DLD1 (cell line): Measurements from ENCODE around the gene TALDO1.

ENCODE experiments used
- in situ Hi-C: cut with HindIII; loops from 2 replicates; pipeline ENCODE4 v1.10.0; 2017; ENCODE audit warnings: low sequenced_read_pairs

The TALDO1 gene

DNA sequence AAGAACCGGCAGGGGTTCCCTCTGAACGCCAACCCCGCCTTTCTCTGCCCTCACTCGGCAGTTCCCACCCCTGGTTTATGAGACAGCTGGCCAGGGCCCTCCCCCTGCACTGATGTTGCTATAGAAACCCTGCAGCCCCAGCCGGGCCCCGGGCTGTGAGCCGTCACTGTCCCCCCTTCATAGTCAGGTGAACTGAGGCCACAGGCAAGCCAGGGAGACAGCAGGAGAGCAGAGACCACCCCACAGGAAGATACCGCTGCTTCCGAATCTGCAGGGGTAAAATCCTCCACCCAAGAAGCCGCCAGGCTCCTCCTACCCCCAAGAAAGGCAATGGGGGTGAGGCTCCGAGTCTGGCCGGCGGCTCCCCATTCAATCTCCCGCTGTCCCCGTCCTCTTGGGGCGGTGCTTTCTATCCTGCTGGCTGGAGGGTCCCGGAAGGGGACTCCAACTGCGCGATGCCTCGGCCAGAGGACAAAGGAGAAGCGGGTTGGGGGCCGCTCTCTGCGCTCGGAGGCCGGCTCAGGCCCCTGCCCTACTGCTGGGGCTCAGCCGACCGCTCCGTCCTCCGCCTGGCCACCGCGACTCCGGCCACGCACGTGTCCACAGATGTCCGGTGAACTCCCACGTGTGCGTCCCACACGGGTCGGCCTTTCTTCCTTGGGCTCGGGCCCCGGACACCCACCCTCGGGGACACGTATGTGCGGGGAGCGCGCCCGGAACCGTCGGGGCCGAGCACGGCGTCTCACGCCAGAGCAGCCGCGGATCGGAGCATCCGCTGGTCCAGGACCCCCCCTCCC lies 50.2 kb downstream of the TALDO1 start:
- in situ Hi-C loops = no loop called here

- in situ Hi-C loops = no loop called here
These were observed 50.9 kb downstream of the TALDO1 start, which contains the start of gene SLC25A22 for GRCh38 chr11:798093-798713. SLC25A22 (minus strand) TSS chr11:798281; CDS start chr11:795006, 3,275 bp downstream.

GRCh38 chr11:799641-800316 lies 52.5 kb downstream of the TALDO1 start:
- in situ Hi-C loops = no loop called here

DNA sequence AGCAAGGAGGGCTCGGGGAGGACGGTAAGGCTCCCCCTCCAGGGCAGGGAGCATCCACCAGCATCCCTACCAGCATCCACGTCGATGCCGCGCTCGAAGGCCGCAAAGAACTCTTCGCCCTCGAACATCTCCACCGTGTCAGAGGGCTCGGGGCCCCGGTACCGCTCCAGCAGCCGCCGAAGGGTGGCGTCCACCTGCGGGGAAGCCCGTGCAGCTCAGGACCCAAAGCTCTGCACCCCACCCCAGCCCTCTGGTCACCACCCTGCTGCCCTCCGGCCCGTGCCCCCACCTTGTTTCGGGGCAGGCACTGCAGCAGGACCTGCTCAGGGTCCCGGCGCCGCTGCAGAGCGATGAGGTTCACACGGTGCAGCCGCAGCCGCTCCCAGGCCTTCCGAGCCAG lies 53.2 kb downstream of the TALDO1 start:
- in situ Hi-C loops = no loop called here

- in situ Hi-C loops = no loop called here
These were observed 54.0 kb downstream of the TALDO1 start for GRCh38 chr11:801097-801780.

DNA sequence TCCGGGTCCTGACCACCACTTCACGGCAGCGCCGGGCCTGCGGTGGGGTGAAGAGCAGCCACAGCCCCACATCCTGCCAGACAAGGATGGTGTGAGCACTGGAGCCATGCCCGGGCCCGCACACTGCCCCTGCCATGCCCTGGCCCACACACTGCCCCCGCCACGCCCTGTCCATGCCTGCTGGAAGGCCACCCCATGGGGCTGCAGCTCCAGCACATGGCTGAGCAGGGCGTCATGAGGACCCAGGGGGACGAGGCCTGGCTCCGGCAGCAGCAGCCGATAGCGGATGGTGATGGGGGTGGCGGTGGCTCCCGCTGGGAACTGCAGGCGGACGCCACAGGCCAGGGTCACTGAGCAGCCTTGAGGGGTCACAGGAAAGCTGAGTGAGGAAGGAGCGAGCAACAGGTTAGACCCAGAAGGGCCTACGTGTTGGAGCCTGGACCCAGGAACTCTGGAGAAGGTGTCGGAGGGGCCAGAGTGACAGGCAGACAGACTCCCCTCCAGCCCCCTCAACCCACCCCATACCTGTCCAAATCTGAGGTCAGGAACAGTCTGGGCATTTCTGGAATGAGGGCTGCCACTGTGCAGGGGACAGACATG lies 54.9 kb downstream of the TALDO1 start:
- in situ Hi-C loops = no loop called here

GRCh38 chr11:802693-803466 lies 55.6 kb downstream of the TALDO1 start:
- in situ Hi-C loops = no loop called here

GRCh38 chr11:803467-803742 lies 56.1 kb downstream of the TALDO1 start:
- in situ Hi-C loops = no loop called here

GRCh38 chr11:803770-804598 lies 56.7 kb downstream of the TALDO1 start:
- in situ Hi-C loops = no loop called here

DNA sequence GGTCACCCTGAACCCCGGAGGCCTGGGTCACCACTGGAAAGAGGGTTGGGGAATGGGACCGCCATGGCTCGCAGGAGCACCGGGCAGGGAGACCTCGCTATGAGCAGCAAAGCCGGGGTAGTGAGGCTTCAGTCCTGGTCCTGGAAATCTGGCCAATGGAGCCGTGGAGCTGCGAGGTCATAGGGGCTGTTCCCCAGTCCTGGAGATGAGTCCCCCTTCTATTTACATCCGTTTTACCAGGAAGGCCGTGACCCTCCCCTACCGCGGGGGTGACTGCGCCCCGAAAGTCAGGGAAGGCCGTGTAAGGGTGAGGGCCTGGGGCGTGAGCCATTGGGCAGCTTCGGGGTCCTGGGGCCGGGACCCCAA lies 57.3 kb downstream of the TALDO1 start:
- in situ Hi-C loops = no loop called here

DNA sequence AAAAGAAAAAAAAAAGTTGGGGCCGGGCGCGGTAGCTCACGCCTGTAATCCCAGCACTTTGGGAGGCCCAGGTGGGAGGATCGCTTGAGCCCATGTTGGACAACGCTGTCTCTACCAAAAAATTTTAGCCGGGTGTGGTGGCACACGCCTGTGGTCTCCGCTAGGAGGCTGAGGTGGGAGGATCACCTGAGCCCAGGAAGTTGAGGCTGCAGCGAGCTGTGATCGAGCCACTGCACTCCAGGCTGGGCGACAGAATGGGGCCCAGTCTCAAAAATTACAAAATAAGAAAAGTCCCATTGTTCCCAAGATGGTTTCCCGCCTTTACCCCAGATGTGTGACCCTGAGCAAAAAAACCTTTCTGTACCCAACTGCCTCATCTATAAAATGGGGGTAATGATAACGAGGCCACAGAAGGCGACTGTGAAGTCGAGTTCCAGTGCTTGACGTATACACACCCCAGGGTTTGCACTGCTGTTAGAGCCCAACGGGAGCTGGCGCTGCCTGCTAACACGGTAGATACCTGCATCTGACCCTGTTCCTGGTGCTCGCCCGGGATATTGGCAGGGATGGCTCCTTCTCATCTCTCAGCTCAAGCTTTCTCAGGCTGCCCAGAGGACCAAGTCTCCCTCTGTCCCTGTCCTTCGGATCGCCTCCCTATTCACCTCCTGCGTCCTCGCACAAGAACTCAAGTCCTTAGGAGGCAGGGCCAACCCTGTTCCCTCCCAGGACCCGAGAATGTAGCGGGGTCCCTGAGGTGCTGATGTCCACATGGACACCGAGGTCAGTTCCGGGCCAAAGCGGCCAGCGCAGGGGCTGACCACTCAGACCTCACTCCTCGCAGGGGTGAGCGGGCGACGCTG lies 61.4 kb downstream of the TALDO1 start:
- in situ Hi-C loops = no loop called here

GRCh38 chr11:809287-810039 lies 62.2 kb downstream of the TALDO1 start, which contains the start of gene RPLP2:
RPLP2 (plus strand) TSS chr11:809967; CDS start chr11:810235, 268 bp downstream.
- in situ Hi-C loops = no loop called here

DNA sequence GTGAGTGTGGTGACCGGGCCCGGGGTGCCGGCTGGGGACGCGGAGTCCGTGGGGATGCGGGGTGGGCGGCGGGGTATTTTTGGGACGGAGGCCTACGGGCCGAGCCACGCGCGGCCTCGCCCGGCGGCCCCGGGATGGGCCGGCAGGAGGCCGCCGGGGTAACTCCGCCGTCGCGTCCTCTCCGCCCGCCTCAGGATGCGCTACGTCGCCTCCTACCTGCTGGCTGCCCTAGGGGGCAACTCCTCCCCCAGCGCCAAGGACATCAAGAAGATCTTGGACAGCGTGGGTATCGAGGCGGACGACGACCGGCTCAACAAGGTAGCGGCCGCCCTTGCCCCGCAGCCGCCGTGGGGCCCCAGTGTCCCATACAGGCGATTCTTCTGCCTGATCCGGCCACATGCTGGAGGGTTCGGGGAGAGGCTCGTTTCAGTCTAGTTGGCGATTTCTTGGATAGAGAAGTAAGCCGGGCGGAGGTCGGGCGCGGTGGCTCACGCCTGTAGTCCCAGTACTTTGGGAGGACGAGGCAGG lies 62.8 kb downstream of the TALDO1 start:
- in situ Hi-C loops = no loop called here

DNA sequence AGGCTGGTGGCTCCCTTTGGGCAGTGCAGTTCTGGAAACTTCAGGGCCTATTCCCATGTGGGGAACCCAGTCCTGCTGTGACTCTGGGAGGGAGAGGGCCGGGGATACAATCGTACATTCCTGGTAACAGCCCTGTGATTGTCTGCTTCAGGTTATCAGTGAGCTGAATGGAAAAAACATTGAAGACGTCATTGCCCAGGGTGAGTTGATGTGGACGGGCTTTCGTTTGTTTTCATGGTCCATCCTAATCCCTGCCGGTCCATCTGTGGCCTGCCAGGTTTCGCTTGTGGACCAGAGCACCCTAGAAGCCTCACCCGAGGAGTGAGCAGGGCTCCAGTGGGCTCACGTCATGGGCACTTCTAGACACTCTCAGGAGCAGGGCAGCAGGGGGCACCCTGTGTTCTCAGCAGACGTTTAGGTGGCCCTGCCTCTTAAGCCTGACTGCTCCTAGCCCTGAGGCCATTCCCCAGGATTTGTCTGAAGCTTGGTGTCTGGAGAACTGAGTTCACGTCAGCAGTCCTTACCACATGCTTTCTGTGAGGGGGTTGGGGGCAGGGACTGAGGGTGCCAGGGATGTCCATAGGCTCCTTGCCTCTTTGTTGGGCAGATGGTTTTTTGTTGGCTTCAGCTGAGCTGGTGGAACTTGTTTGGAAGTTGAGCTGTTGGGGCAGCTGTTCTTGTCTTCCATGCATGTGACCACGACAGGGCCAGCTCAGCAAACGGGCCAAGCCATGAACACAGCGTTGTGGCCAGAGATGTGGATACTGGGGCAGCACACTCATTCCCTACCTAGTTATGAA lies 64.4 kb downstream of the TALDO1 start:
- in situ Hi-C loops = no loop called here

- in situ Hi-C loops = no loop called here
These were observed 65.1 kb downstream of the TALDO1 start for GRCh38 chr11:812390-812789.

- in situ Hi-C loops = no loop called here
These were observed 65.8 kb downstream of the TALDO1 start for GRCh38 chr11:813072-813455.
